CD14-positive monocyte (primary cell): ENCODE data around the gene CTCFL. TPM values are rescaled to one million over a fixed set of nuclear protein-coding genes. Genes with fewer than 3 reads are reported as not detected.

ENCODE experiments used
- DNase-seq, 3 donors: peaks; one replicate each; pipeline ENCODE4 v3.0.0-alpha.2; 2011 to 2022
- H2AFZ ChIP-seq: 2 replicates; pipeline ENCODE4 v1.6.0; 2012; ENCODE audit warnings: mild to moderate bottlenecking, low read depth, low read length, inconsistent platforms; ENCODE audit not compliant: insufficient read depth, poor library complexity, severe bottlenecking
- H3K27ac ChIP-seq, 2 donors: 1 replicate in 1 of 2; 2 replicates in 1 of 2; pipeline ENCODE4 v1.5.1; 2012 to 2013; ENCODE audit warnings: low read length in 2 of 2, control low read depth in 1 of 2, inconsistent platforms in 1 of 2, low read depth in 1 of 2, mild to moderate bottlenecking in 1 of 2
- H3K27me3 ChIP-seq, 2 donors: one replicate each; pipeline versions ENCODE4 v1.6.0 to v1.6.1; 2011 to 2013; ENCODE audit warnings: low read length in 2 of 2; ENCODE audit not compliant: control insufficient read depth in 2 of 2, insufficient read depth in 2 of 2
- H3K36me3 ChIP-seq, 2 donors: replicated peaks in 1 of 2; 1 replicate in 1 of 2; 2 replicates in 1 of 2; pipeline versions ENCODE4 v1.5.1 to v1.6.1; 2012 to 2013; ENCODE audit warnings: low read length in 2 of 2, control low read depth in 1 of 2, inconsistent platforms in 1 of 2, mild to moderate bottlenecking in 1 of 2; ENCODE audit not compliant: insufficient read depth in 2 of 2, control insufficient read depth in 1 of 2
- H3K4me1 ChIP-seq, 2 donors: 1 replicate in 1 of 2; 2 replicates in 1 of 2; pipeline versions ENCODE4 v1.5.1 to v1.6.1; 2012 to 2013; ENCODE audit warnings: low read length in 2 of 2, control low read depth in 1 of 2, inconsistent platforms in 1 of 2, mild to moderate bottlenecking in 1 of 2, moderate library complexity in 1 of 2; ENCODE audit not compliant: insufficient read depth in 2 of 2, control insufficient read depth in 1 of 2
- H3K4me2 ChIP-seq: replicated peaks from 2 replicates; pipeline ENCODE3; 2012; ENCODE audit warnings: low read length, moderate library complexity, mild to moderate bottlenecking; ENCODE audit not compliant: poor library complexity, severe bottlenecking; ENCODE audit errors: extremely low read depth
- H3K4me3 ChIP-seq, 3 experiments: fragments of 200-600 bp in 1 of 3; sonication (generic) in 1 of 3; replicated peaks in 1 of 3; 1 replicate in 2 of 3; 2 replicates in 1 of 3; pipeline ENCODE4 v1.5.1; 2011 to 2013; ENCODE audit warnings: low read length in 3 of 3, mild to moderate bottlenecking in 3 of 3, control low read depth in 2 of 3, low read depth in 2 of 3, inconsistent platforms in 1 of 3, moderate library complexity in 1 of 3
- H3K79me2 ChIP-seq: 2 replicates; pipeline ENCODE4 v1.6.0; 2012; ENCODE audit warnings: mild to moderate bottlenecking, control low read depth, inconsistent platforms, low read length, moderate library complexity; ENCODE audit not compliant: insufficient read depth
- H3K9ac ChIP-seq: 2 replicates; pipeline ENCODE4 v1.6.0; 2017; ENCODE audit warnings: low read length, mild to moderate bottlenecking; ENCODE audit not compliant: insufficient read depth, poor library complexity, severe bottlenecking
- H3K9me3 ChIP-seq, 2 donors: replicated peaks in 1 of 2; 1 replicate in 1 of 2; 2 replicates in 1 of 2; pipeline versions ENCODE4 v1.5.1 to v1.6.1; 2012 to 2013; ENCODE audit warnings: low read length in 2 of 2, control low read depth in 1 of 2; ENCODE audit not compliant: control insufficient read depth in 1 of 2, insufficient read depth in 1 of 2
- H4K20me1 ChIP-seq: 2 replicates; pipeline ENCODE4 v1.6.0; 2012; ENCODE audit warnings: mild to moderate bottlenecking, low read length, control low read depth, moderate library complexity; ENCODE audit not compliant: insufficient read depth
- H3K27ac Mint-ChIP-seq, 7 donors: one replicate each; pipeline ENCODE4 v1.8.0; 2020; ENCODE audit warnings: mild to moderate bottlenecking in 7 of 7, mixed read lengths in 7 of 7, moderate library complexity in 6 of 7, inconsistent platforms in 2 of 7
- H3K27me3 Mint-ChIP-seq, 3 donors: one replicate each; pipeline ENCODE4 v1.8.0; 2021 to 2022; ENCODE audit warnings: low read depth in 3 of 3, mild to moderate bottlenecking in 3 of 3, mixed read lengths in 3 of 3, moderate library complexity in 3 of 3, inconsistent platforms in 1 of 3
- H3K36me3 Mint-ChIP-seq, 2 donors: one replicate each; pipeline ENCODE4 v1.8.0; 2020; ENCODE audit warnings: mixed read lengths in 2 of 2, inconsistent platforms in 1 of 2, mild to moderate bottlenecking in 1 of 2
- H3K4me1 Mint-ChIP-seq: one replicate; pipeline ENCODE4 v1.8.0; 2020; ENCODE audit warnings: mild to moderate bottlenecking, mixed read lengths
- H3K4me3 Mint-ChIP-seq, 2 donors: one replicate each; pipeline ENCODE4 v1.8.0; 2020; ENCODE audit warnings: mild to moderate bottlenecking in 2 of 2, mixed read lengths in 2 of 2, moderate library complexity in 1 of 2
- H3K9me3 Mint-ChIP-seq, 7 donors: one replicate each; pipeline ENCODE4 v1.8.0; 2020 to 2022; ENCODE audit warnings: mixed read lengths in 7 of 7, mild to moderate bottlenecking in 6 of 7, moderate library complexity in 6 of 7, inconsistent platforms in 2 of 7
- CTCF ChIP-seq: fragments of 200-600 bp; IDR thresholded peaks from one replicate; pipeline ENCODE4 v1.8.0; 2022; ENCODE audit warnings: antibody characterized with exemption, mild to moderate bottlenecking
- whole genome bisulfite sequencing: methylation state at CpG from one replicate; pipeline ENCODE4 v1.1.5; 2013; ENCODE audit warnings: missing lambda C conversion rate; ENCODE audit not compliant: insufficient coverage; 5-methylcytosine and 5-hydroxymethylcytosine counted together
- intact Hi-C, 2 donors: fragments of 100-400 bp; cut with micrococcal nuclease; formaldehyde crosslinking; loops; one replicate each; pipeline versions ENCODE4 v1.15.0 to v1.15.1; 2023
- polyA plus RNA-seq, 3 donors: library from polyadenylated mRNA; depleted of rRNA in 1 of 3; unstranded in 2 of 3; stranded (reverse) in 1 of 3; fragments of 300-500 nt in 2 of 3; fragments of >200 nt in 1 of 3; fragmentation: Illumina TruSeq in 2 of 3; gene quantifications; 1 replicate in 2 of 3; 2 replicates in 1 of 3; pipeline ENCODE4 v1.2.3, GENCODE V29; 2012 to 2021

The CTCFL gene
- polyA plus RNA-seq, 3 donors: not detected

- Histone ChIP-seq H3K9me3 (peaks cover 0 to 3% of the 10 kb centered on the region in 2 donors), H3K79me2 (no peaks in the 10 kb centered on the region), H4K20me1 (no peaks in the 10 kb centered on the region), H3K9ac (no peak overlapping the region), H3K4me1 (peaks cover 51 to 61% of the 10 kb centered on the region in 2 donors), H3K27ac (no peak overlapping the region), H3K4me2 (no peak overlapping the region), H3K36me3 (no peaks in the 10 kb centered on the region), H3K4me3 (no peak overlapping the region), H3K27me3 (no peaks in the 10 kb centered on the region), H2AFZ (no peak overlapping the region)
- Mint-ChIP-seq H3K27ac (no peak overlapping the region), H3K36me3 (peaks cover 2 to 4% of the 10 kb centered on the region in 2 donors), H3K27me3 (peaks cover 0 to 5% (median 2%) of the 10 kb centered on the region in 3 donors), H3K9me3 (peaks cover 0 to 4% (median 2%) of the 10 kb centered on the region in 7 donors), H3K4me3 (no peak overlapping the region), H3K4me1 (peaks cover 65% of the 10 kb centered on the region)
- intact Hi-C loops: no loop called here
- TF ChIP-seq CTCF: no peak
- 71% methylated on average over 3 of the region's 3 CpGs for WGBS
- no peak for DNase-seq
Measured at GRCh38 chr20:57455386-57455785, 69.6 kb downstream of the CTCFL start.

- H3K4me2 ChIP-seq: peak overlapping the region; percentile 55
- H3K4me1 ChIP-seq: peaks cover 49 to 63% of the 10 kb centered on the region in 2 donors
- Mint-ChIP-seq H3K27me3 (peaks cover 0 to 6% (median 2%) of the 10 kb centered on the region in 3 donors), H3K9me3 (peaks cover 0 to 4% (median 0%) of the 10 kb centered on the region in 7 donors), H3K4me1 (peaks cover 68% of the 10 kb centered on the region), H3K36me3 (peaks cover 2 to 4% of the 10 kb centered on the region in 2 donors), H3K27ac (peak overlapping the region; percentile 94 to 99 (median 98)), H3K4me3 (no peak overlapping the region)
- H3K9me3 ChIP-seq: no peaks in the 10 kb centered on the region
- peak overlapping the region in 1 of 3 experiments; percentile 49 for H3K4me3 ChIP-seq
- H3K79me2 ChIP-seq: no peaks in the 10 kb centered on the region
- H2AFZ ChIP-seq: peak overlapping the region; percentile 15
- no peaks in the 10 kb centered on the region for H3K27me3 ChIP-seq
- H3K9ac ChIP-seq: no peak overlapping the region
- 56% methylated on average over 12 of the region's 21 CpGs for WGBS
- H3K27ac ChIP-seq: peak overlapping the region; percentile 77 to 84
- H3K36me3 ChIP-seq: no peaks in the 10 kb centered on the region
- H4K20me1 ChIP-seq: no peaks in the 10 kb centered on the region
- peak; percentile 67 to 84 (median 79) for DNase-seq
- no peak for TF ChIP-seq CTCF
- intact Hi-C loops: loop anchor here (2.0 to 5.0 kb wide), 2 partner anchors 19 to 65 kb away; no protein-coding TSS in a partner anchor
Measured at GRCh38 chr20:57451795-57452661, 72.9 kb downstream of the CTCFL start.
